Adrenal gland (tissue), 12 donors: ENCODE data around the gene SOST. TPM values are rescaled to one million over a fixed set of nuclear protein-coding genes. Genes with fewer than 3 reads are reported as not detected.

Source experiments
- DNase-seq, 7 donors: peaks; one replicate each; pipeline ENCODE4 v3.0.0-alpha.2; 2019 to 2020
- H3K27ac ChIP-seq, 5 donors: fragments of 200-600 bp; sonication (generic) in 4 of 5; 1 replicate in 3 of 5; 2 replicates in 2 of 5; pipeline versions ENCODE4 v1.5.1 to v1.8.0; 2016 to 2020; ENCODE audit warnings: mild to moderate bottlenecking in 1 of 5
- H3K27me3 ChIP-seq: fragments of 200-600 bp; 2 replicates; pipeline ENCODE4 v1.8.0; 2021
- H3K36me3 ChIP-seq, 2 donors: fragments of 200-600 bp; replicated peaks in 1 of 2; 1 replicate in 1 of 2; 2 replicates in 1 of 2; pipeline versions ENCODE4 v1.5.1 to v1.8.0; 2018 to 2022
- H3K4me1 ChIP-seq, 2 donors: fragments of 200-600 bp; replicated peaks in 1 of 2; 1 replicate in 1 of 2; 2 replicates in 1 of 2; pipeline versions ENCODE4 v1.5.1 to v1.8.0; 2018 to 2021
- H3K4me3 ChIP-seq, 4 donors: fragments of 200-600 bp; sonication (generic) in 3 of 4; one replicate each; pipeline ENCODE4 v1.5.1; 2016 to 2018
- H3K9me3 ChIP-seq, 3 donors: fragments of 200-600 bp; sonication (generic) in 1 of 3; replicated peaks in 1 of 3; 1 replicate in 2 of 3; 2 replicates in 1 of 3; pipeline versions ENCODE4 v1.5.1 to v1.8.0; 2016 to 2021
- POLR2A ChIP-seq, 2 donors: fragments of 450-650 bp; IDR thresholded peaks; one replicate each; pipeline ENCODE4 v1.6.1; 2017; ENCODE audit warnings: antibody characterized with exemption in 2 of 2, mild to moderate bottlenecking in 2 of 2, moderate library complexity in 1 of 2
- WGBS, 4 donors: extraction: QIAGEN DNeasy Blood & Tissue Kit in 2 of 4; methylation state at CpG; one replicate each; pipeline versions ENCODE4 v1.1.5 to v1.1.7; 2013 to 2017; 5-methylcytosine and 5-hydroxymethylcytosine counted together
- intact Hi-C, 2 donors: fragments of 100-400 bp; cut with DNase I; formaldehyde crosslinking; loops; one replicate each; pipeline versions ENCODE4 v1.14.1 to v1.15.0; 2022 to 2023
- polyA plus RNA-seq, 3 donors: library from polyadenylated mRNA; stranded (reverse); fragments of 200-250 nt in 2 of 3; fragments of 350-450 nt in 1 of 3; fragmentation: Illumina TruSeq in 1 of 3; extraction: RNeasy Lipid Tissue Mini Kit (QIAGEN cat#74804) in 1 of 3; gene quantifications; one replicate each; pipeline ENCODE4 v1.2.3, GENCODE V29; 2013 to 2014
- total RNA-seq, 9 donors: library from RNA; depleted of rRNA in 4 of 9; stranded (reverse); fragments of >200 nt in 4 of 9; fragments of 120-200 nt in 1 of 9; fragmentation: NEBNext Ultra II Directional in 1 of 9; extraction: Animal tissue kit (Norgen Biotek cat#: 25700) in 1 of 9; gene quantifications; one replicate each; pipeline versions ENCODE4 v1.1.0 to v1.2.4, GENCODE V29; 2013 to 2023
- TF ChIP-seq, protein P1 (sequence below), 6 experiments: fragments of 450-650 bp in 4 of 6; fragments of 200-600 bp in 2 of 6; sonication (generic) in 1 of 6; IDR thresholded peaks; 1 replicate in 5 of 6; 2 replicates in 1 of 6; pipeline versions ENCODE4 v1.5.1 to v1.8.0; 2016 to 2021; ENCODE audit warnings: antibody characterized with exemption in 6 of 6, mild to moderate bottlenecking in 2 of 6, moderate library complexity in 1 of 6
- donor health status: healthy with polysubstance abuse.
- donor health status: Bipolar disorder and iron deficiency.
- donor health status: DM: yes; HTN: yes; CAD: no.
- donor health status: DM: no; HTN: no; CAD: no.
- donor health status: DM: no; HTN: no; CAD: no.
- donor health status: DM: yes; HTN: yes; CAD: no.

Gene SOST
- total and polyA plus RNA-seq, 12 donors = not detected

DNA sequence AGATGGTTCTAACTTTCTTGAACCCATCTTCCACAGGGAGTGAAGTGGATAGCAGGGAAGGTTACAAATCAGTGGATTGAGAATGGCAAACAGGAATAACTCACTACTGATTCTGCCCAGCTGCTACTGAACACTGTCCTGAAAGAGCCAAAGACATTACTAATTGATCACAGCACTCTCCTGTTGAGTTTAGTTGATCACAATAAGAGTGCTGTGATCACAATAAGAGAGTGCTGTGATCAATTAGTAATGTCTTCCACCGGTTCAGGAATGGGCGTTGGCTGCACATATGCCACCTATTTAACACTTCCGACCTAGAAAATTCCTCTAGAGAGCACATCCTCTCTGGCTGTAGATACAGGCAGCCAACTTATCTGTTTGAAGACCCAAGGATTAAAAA, 33.0 kb upstream of the SOST start:
- Histone ChIP-seq H3K27ac (no peak overlapping the region), H3K9me3 (no peaks in the 10 kb centered on the region), H3K27me3 (no peaks in the 10 kb centered on the region), H3K36me3 (no peaks in the 10 kb centered on the region), H3K4me1 (no peaks in the 10 kb centered on the region), H3K4me3 (no peak overlapping the region)
- WGBS, 4 donors = 4 to 17% (median 16%) methylated on average over 3 of the region's 3 CpGs
- TF ChIP-seq, protein P1, sequence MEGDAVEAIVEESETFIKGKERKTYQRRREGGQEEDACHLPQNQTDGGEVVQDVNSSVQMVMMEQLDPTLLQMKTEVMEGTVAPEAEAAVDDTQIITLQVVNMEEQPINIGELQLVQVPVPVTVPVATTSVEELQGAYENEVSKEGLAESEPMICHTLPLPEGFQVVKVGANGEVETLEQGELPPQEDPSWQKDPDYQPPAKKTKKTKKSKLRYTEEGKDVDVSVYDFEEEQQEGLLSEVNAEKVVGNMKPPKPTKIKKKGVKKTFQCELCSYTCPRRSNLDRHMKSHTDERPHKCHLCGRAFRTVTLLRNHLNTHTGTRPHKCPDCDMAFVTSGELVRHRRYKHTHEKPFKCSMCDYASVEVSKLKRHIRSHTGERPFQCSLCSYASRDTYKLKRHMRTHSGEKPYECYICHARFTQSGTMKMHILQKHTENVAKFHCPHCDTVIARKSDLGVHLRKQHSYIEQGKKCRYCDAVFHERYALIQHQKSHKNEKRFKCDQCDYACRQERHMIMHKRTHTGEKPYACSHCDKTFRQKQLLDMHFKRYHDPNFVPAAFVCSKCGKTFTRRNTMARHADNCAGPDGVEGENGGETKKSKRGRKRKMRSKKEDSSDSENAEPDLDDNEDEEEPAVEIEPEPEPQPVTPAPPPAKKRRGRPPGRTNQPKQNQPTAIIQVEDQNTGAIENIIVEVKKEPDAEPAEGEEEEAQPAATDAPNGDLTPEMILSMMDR (IDR thresholded peaks at IDR 0.05) = no peak
- no peak for TF ChIP-seq POLR2A (IDR thresholded peaks at IDR 0.05)
- intact Hi-C loops = no loop called here
- DNase-seq = no peak

DNA sequence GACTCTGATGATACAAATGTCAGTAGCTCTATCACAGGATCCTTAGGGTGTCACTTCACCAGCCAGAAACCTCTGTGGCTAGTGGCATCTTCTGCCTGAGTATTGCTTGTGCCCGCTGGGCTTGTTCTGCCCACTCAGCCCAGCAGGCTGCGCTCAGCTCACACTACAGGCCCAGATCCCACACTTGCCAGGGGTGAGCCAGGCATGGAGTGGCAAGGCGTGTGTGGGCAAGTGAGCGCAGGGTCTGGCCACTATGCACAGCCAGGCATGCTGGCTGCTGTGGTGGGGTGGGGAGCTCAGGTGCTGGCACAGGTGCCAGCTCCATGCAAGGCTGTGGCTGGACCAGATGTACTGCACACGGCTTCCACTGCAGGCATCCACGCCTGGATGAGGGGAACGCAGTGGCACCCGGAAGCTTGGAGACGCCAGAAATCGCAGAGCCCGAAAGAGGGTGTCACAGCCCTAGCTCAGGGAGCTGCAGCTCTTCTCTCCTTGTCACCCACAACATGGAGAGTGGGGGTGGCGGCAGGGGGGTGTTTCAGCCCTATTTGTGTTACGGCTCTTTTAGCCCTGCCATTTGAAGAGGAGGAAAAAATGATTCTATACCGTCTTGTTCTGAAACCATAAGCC, 31.8 kb upstream of the SOST start:
- no peak for TF ChIP-seq POLR2A (IDR thresholded peaks at IDR 0.05)
- TF ChIP-seq, protein P1 (IDR thresholded peaks at IDR 0.05) = no peak
- Histone ChIP-seq H3K36me3 (no peaks in the 10 kb centered on the region), H3K27ac (no peak overlapping the region), H3K27me3 (no peaks in the 10 kb centered on the region), H3K4me3 (no peak overlapping the region), H3K9me3 (no peaks in the 10 kb centered on the region), H3K4me1 (no peaks in the 10 kb centered on the region)
- 81 to 89% (median 85%) methylated on average over 8 to 14 of the region's 14 CpGs for WGBS, 4 donors
- intact Hi-C loops = no loop called here
- DNase-seq = no peak

DNA sequence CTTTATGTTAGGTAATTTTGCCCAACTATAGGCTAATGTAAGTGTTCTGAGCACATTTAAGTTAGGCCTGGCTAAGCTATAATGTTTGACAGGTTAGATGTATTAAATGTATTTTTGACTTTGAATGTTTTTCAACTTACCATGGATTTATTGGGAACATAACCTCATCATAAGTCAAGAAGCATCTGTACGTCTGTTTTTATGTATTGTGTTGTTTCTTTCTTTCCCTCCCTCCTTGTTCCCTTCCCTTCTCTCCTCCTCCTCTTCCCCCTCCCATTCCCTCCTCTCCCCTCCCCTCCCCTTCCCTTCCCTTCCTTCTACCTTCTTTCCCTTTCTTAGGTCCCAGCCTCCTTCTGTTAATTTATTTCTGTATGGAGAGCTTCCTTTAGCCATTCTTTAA, 30.9 kb upstream of the SOST start:
- H3K36me3 ChIP-seq = no peaks in the 10 kb centered on the region
- H3K4me3 ChIP-seq = no peak overlapping the region
- intact Hi-C loops = loop anchor here in 1 of 2 donors (10.0 kb wide), 1 partner anchor 45 kb away; the partner anchor contains the start of gene MPP3
- no peaks in the 10 kb centered on the region for H3K9me3 ChIP-seq
- DNase-seq = no peak
- H3K27me3 ChIP-seq = no peaks in the 10 kb centered on the region
- no peaks in the 10 kb centered on the region for H3K4me1 ChIP-seq
- WGBS, 4 donors = 63 to 96% (median 85%) methylated on average over 1 of the region's 1 CpG
- H3K27ac ChIP-seq = no peak overlapping the region
- no peak for TF ChIP-seq POLR2A (IDR thresholded peaks at IDR 0.05)
- TF ChIP-seq, protein P1 (IDR thresholded peaks at IDR 0.05) = no peak

DNA sequence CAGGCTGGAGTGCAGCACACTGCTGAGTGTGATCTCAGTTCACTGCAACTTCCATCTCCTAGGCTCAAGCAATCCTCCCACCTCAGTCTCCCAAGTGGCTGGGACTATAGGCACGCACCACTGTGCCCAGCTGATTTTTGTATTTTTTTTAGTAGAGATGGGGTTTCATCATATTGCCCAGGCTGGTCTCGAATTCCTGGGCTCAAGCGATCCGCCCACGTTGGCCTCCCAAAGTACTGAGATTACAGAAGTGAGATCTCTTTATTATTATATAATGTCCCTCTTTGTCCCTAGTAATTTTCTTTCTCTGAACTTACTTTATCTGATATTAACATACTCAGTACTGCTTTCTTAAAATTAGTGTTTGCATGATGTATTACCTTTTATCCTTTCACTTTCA, 29.9 kb upstream of the SOST start:
- no peak overlapping the region for H3K27ac ChIP-seq
- H3K27me3 ChIP-seq = no peaks in the 10 kb centered on the region
- TF ChIP-seq POLR2A (IDR thresholded peaks at IDR 0.05) = no peak
- TF ChIP-seq, protein P1 (IDR thresholded peaks at IDR 0.05) = no peak
- H3K36me3 ChIP-seq = no peaks in the 10 kb centered on the region
- intact Hi-C loops = loop anchor here in 1 of 2 donors (10.0 kb wide), 1 partner anchor 46 kb away; the partner anchor contains the start of gene MPP3
- no peaks in the 10 kb centered on the region for H3K9me3 ChIP-seq
- H3K4me3 ChIP-seq = no peak overlapping the region
- H3K4me1 ChIP-seq = no peaks in the 10 kb centered on the region
- no peak for DNase-seq
- 74 to 87% (median 82%) methylated on average over 5 of the region's 5 CpGs for WGBS, 4 donors
